ENCODE measurements around the gene COQ8B. TPM values are rescaled to one million over a fixed set of nuclear protein-coding genes. Genes with fewer than 3 reads are reported as not detected.

COQ8B gene
- total RNA-seq, 1 donor from 2014 or later = 27.7 TPM

- peaks cover 10% of the 10 kb centered on the region for H3K36me3 Mint-ChIP-seq
- DNase-seq (ENCODE audit: low spot score) = no peak
- no peaks in the 10 kb centered on the region for H3K79me2 ChIP-seq (ENCODE audit: low read depth)
- H3K4me1 Mint-ChIP-seq = no peaks in the 10 kb centered on the region
- TF ChIP-seq CTCF (IDR thresholded peaks at IDR 0.05) (no peak), EZH2 (IDR thresholded peaks at IDR 0.05) (no peak), EZH2phosphoT487 (IDR thresholded peaks at IDR 0.05) (no peak)
- H3K27me3 Mint-ChIP-seq (ENCODE audit: insufficient read depth, low read depth) = peaks cover 4% of the 10 kb centered on the region
- H3K36me3 ChIP-seq = no peaks in the 10 kb centered on the region
- H3K9me3 ChIP-seq (ENCODE audit: low read depth) = no peaks in the 10 kb centered on the region
- H3K27ac Mint-ChIP-seq = no peak overlapping the region
- H3K4me3 Mint-ChIP-seq = no peak overlapping the region
- no peak overlapping the region for H3K4me2 ChIP-seq
- no peak overlapping the region for H3K4me3 ChIP-seq
- H2AFZ ChIP-seq (replicated peaks) = no peak overlapping the region
- H3K4me1 ChIP-seq = no peaks in the 10 kb centered on the region
- no peak overlapping the region for H3K9ac ChIP-seq
- peaks cover 4% of the 10 kb centered on the region for H3F3A ChIP-seq (ENCODE audit: low read depth)
- peak overlapping the region; percentile 37 for H3K27ac ChIP-seq
- H3K9me3 Mint-ChIP-seq = no peaks in the 10 kb centered on the region
- no peaks in the 10 kb centered on the region for H4K20me1 ChIP-seq (ENCODE audit: low read depth)
- H3K27me3 ChIP-seq = no peaks in the 10 kb centered on the region
Observed at GRCh38 chr19:40739871-40740703, 23.4 kb upstream of the COQ8B start.

DNA sequence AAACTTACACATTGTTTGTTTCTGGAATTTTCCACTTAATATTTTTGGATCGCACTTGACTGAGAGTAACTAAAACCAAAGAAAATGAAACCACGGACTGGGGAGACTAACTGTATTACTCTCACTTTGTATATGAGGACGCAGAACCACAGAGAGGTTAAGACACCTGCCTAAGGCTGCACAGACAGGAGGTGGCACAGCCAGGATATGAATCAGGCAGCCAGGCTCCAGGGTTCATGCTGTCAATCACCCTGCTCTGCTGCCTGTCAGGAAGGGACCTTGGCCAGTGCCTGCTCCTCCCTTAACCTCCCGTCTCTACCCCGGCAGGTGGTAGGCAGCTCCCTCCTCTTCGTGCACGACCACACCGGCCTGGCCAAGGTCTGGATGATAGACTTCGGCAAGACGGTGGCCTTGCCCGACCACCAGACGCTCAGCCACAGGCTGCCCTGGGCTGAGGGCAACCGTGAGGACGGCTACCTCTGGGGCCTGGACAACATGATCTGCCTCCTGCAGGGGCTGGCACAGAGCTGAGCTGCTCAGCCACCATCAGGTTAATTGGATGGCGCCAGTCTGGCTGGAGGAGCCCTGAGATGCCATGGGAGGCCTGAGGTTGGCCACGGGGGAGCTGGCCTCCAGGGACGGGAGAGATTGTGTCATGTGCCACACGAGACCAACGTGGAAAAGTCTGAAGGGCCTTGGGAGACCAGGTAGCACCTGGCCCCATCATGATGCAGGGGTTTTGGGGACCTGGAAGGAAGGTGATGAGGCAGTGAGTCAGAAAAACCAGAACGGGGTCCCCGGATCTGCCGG, 22.5 kb upstream of the COQ8B start:
- no peak for TF ChIP-seq CTCF (IDR thresholded peaks at IDR 0.05)
- TF ChIP-seq EZH2 (IDR thresholded peaks at IDR 0.05) = no peak
- H3K4me2 ChIP-seq = no peak overlapping the region
- H2AFZ ChIP-seq (replicated peaks) = no peak overlapping the region
- Mint-ChIP-seq H3K36me3 (peaks cover 10% of the 10 kb centered on the region), H3K27ac (no peak overlapping the region), H3K27me3 (ENCODE audit: insufficient read depth, low read depth) (peaks cover 4% of the 10 kb centered on the region), H3K4me1 (no peaks in the 10 kb centered on the region), H3K9me3 (no peaks in the 10 kb centered on the region), H3K4me3 (no peak overlapping the region)
- no peak overlapping the region for H3K27ac ChIP-seq
- no peaks in the 10 kb centered on the region for H3K36me3 ChIP-seq
- no peak for DNase-seq (ENCODE audit: low spot score)
- H4K20me1 ChIP-seq (ENCODE audit: low read depth) = no peaks in the 10 kb centered on the region
- H3K9ac ChIP-seq = no peak overlapping the region
- no peaks in the 10 kb centered on the region for H3K27me3 ChIP-seq
- peaks cover 4% of the 10 kb centered on the region for H3F3A ChIP-seq (ENCODE audit: low read depth)
- no peaks in the 10 kb centered on the region for H3K9me3 ChIP-seq (ENCODE audit: low read depth)
- H3K4me3 ChIP-seq = no peak overlapping the region
- no peaks in the 10 kb centered on the region for H3K79me2 ChIP-seq (ENCODE audit: low read depth)
- no peaks in the 10 kb centered on the region for H3K4me1 ChIP-seq

- DNase-seq (ENCODE audit: low spot score) = no peak
- Mint-ChIP-seq H3K4me3 (no peak overlapping the region), H3K9me3 (no peaks in the 10 kb centered on the region), H3K27me3 (ENCODE audit: insufficient read depth, low read depth) (peaks cover 2% of the 10 kb centered on the region), H3K27ac (no peak overlapping the region), H3K4me1 (no peaks in the 10 kb centered on the region), H3K36me3 (peaks cover 22% of the 10 kb centered on the region)
- H3K27me3 ChIP-seq = no peaks in the 10 kb centered on the region
- no peaks in the 10 kb centered on the region for H4K20me1 ChIP-seq (ENCODE audit: low read depth)
- H3K9me3 ChIP-seq (ENCODE audit: low read depth) = no peaks in the 10 kb centered on the region
- H3K36me3 ChIP-seq = no peaks in the 10 kb centered on the region
- H3K79me2 ChIP-seq (ENCODE audit: low read depth) = no peaks in the 10 kb centered on the region
- H3K4me1 ChIP-seq = no peaks in the 10 kb centered on the region
- H3K4me3 ChIP-seq = no peak overlapping the region
- peaks cover 4% of the 10 kb centered on the region for H3F3A ChIP-seq (ENCODE audit: low read depth)
- no peak overlapping the region for H3K27ac ChIP-seq
- no peak overlapping the region for H3K9ac ChIP-seq
- TF ChIP-seq CTCF (IDR thresholded peaks at IDR 0.05) = no peak
- no peak for TF ChIP-seq EZH2phosphoT487 (IDR thresholded peaks at IDR 0.05)
- no peak for TF ChIP-seq EZH2 (IDR thresholded peaks at IDR 0.05)
- H2AFZ ChIP-seq (replicated peaks) = no peak overlapping the region
- no peak overlapping the region for H3K4me2 ChIP-seq
Observed at GRCh38 chr19:40737102-40737644, 20.5 kb upstream of the COQ8B start.

All from neural progenitor cell (in vitro differentiated cells).